GM18508 (cell line): ENCODE measurements around the gene GPS2.

ENCODE experiments used
- ATAC-seq: cut with Tn5 transposase; IDR thresholded peaks from one replicate; pipeline ENCODE4 v1.9.1; 2021; ENCODE audit warnings: moderate number of reproducible peaks; ENCODE audit not compliant: insufficient read depth, unreplicated experiment

GPS2 gene

GRCh38 chr17:7294614-7295153 lies 20.5 kb downstream of the GPS2 start, which contains the start of gene YBX2:
Gene YBX2, minus strand, starts transcription at chr17:7294639. Its CDS starts 139 bp downstream, at chr17:7294500.
- no peak for ATAC-seq

- ATAC-seq = no peak
These were observed 21.1 kb downstream of the GPS2 start for GRCh38 chr17:7293816-7294613.

GRCh38 chr17:7293159-7293558 lies 22.0 kb downstream of the GPS2 start:
- no peak for ATAC-seq

GRCh38 chr17:7292729-7293128 lies 22.4 kb downstream of the GPS2 start:
- no peak for ATAC-seq

- no peak for ATAC-seq
These were observed 23.0 kb downstream of the GPS2 start for GRCh38 chr17:7292194-7292593.

GRCh38 chr17:7290685-7291084 lies 24.5 kb downstream of the GPS2 start:
- ATAC-seq = no peak

- ATAC-seq = no peak
These were observed 25.0 kb downstream of the GPS2 start for GRCh38 chr17:7290166-7290565.

GRCh38 chr17:7289256-7290032 lies 25.7 kb downstream of the GPS2 start:
- ATAC-seq = no peak

- no peak for ATAC-seq
These were observed 29.5 kb downstream of the GPS2 start for GRCh38 chr17:7285679-7286078.

GRCh38 chr17:7284911-7285310 lies 30.2 kb downstream of the GPS2 start:
- ATAC-seq = no peak

- ATAC-seq = no peak
These were observed 31.5 kb downstream of the GPS2 start for GRCh38 chr17:7283471-7284216.

GRCh38 chr17:7282752-7283321 lies 32.3 kb downstream of the GPS2 start:
- no peak for ATAC-seq

- no peak for ATAC-seq
These were observed 33.0 kb downstream of the GPS2 start for GRCh38 chr17:7281953-7282751.

- ATAC-seq = no peak
These were observed 33.8 kb downstream of the GPS2 start, which contains the start of gene SLC2A4 for GRCh38 chr17:7281074-7281952. Gene SLC2A4, plus strand, starts transcription at chr17:7281718. Its CDS starts 217 bp downstream, at chr17:7281935.

- no peak for ATAC-seq
These were observed 34.6 kb downstream of the GPS2 start for GRCh38 chr17:7280519-7281073.

- ATAC-seq = no peak
These were observed 35.7 kb downstream of the GPS2 start for GRCh38 chr17:7279448-7279847.

- ATAC-seq = no peak
These were observed 48.4 kb downstream of the GPS2 start for GRCh38 chr17:7266784-7267183.

- no peak for ATAC-seq
These were observed 51.4 kb downstream of the GPS2 start for GRCh38 chr17:7263801-7264078.
